D721Med (cell line): ENCODE measurements around the gene CSNK1D.

Source experiments
- DNase-seq: peaks from one replicate; pipeline ENCODE4 v3.0.0; 2011; ENCODE audit warnings: low spot score; ENCODE audit not compliant: insufficient read length
- FAIRE-seq: peaks from 2 replicates; lab custom pipeline; 2011; peaks lifted over from hg19 to GRCh38; lab: Jason Lieb, UNC
- TF ChIP-seq, protein P1 (sequence below): IDR thresholded peaks from 2 replicates; pipeline ENCODE4 v1.5.1; 2012; ENCODE audit warnings: mild to moderate bottlenecking, control low read depth; ENCODE audit not compliant: insufficient read depth; ENCODE audit errors: missing control alignments

CSNK1D gene

DNA sequence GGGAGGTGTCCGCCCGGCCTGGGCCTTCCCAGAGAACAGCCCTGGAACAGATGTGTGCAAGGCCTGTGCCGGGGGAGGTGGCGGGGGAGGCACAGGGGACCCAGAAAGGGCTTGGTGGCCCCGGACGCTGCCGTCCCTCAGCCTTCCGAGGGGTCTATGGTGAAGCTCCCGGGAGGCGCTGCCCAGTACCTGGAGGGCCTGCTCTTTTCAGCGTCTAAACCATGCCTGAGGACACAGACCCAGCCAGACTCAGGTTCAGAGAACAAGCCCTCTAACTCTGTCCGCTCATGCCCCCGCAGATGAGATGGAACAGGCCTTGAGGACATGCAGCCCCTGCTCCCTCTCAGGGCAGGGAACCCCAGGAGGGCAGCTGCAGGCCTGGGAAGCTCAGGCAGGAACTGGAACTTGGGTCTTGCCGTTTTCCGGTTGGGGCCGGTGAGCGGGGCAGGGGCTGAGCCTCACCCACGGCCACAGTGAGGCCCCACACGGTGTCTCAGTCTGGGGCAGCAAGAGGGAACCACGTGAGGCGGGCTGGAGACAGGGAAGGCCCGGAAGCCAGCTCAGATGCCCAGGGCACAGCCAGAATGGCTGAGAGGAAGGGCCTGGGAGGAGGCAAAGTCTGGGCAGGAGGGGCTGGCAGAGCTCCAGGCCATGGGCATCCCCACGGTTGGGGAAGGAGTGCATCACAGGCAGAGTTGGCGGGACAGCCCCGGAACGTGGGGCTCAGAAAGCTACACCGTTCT lies 32.1 kb downstream of the CSNK1D start:
- FAIRE-seq (no peak), DNase-seq (no peak)
- TF ChIP-seq, protein P1, sequence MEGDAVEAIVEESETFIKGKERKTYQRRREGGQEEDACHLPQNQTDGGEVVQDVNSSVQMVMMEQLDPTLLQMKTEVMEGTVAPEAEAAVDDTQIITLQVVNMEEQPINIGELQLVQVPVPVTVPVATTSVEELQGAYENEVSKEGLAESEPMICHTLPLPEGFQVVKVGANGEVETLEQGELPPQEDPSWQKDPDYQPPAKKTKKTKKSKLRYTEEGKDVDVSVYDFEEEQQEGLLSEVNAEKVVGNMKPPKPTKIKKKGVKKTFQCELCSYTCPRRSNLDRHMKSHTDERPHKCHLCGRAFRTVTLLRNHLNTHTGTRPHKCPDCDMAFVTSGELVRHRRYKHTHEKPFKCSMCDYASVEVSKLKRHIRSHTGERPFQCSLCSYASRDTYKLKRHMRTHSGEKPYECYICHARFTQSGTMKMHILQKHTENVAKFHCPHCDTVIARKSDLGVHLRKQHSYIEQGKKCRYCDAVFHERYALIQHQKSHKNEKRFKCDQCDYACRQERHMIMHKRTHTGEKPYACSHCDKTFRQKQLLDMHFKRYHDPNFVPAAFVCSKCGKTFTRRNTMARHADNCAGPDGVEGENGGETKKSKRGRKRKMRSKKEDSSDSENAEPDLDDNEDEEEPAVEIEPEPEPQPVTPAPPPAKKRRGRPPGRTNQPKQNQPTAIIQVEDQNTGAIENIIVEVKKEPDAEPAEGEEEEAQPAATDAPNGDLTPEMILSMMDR = no peak

DNA sequence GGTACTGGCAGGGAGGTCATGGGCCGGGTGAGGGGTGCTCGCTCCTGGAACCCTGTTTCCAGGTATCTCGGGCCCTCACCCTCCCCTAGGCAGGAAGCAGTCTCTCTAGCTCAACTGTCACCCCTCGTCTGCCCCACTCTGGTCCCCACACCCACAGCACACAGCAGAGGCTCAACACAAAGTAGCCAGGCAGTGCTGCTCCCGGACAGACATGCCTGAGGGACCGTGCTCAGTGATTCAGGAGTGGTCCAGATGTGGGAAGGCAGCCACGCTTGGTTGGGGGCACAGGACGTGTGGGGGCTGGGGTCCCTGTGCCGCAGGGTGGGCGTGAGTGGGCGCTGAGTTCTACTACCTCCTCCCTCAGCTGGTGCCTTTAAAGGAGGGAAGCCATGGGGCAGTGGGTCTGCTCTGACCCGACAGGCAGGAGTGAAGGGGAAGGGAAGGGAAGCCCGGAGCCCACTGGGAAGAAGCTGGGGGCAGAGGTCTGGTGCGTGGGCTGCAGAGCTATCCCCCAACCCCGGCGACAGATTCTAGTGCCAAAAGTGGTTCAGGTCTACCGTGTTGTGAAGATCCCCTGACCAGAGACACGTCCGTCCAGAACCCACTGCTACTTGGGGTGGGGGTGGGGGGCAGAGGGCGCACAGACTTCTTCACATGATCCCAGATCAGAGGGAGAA lies 32.9 kb downstream of the CSNK1D start:
- FAIRE-seq (no peak), DNase-seq (no peak)
- TF ChIP-seq, protein P1 = no peak

DNA sequence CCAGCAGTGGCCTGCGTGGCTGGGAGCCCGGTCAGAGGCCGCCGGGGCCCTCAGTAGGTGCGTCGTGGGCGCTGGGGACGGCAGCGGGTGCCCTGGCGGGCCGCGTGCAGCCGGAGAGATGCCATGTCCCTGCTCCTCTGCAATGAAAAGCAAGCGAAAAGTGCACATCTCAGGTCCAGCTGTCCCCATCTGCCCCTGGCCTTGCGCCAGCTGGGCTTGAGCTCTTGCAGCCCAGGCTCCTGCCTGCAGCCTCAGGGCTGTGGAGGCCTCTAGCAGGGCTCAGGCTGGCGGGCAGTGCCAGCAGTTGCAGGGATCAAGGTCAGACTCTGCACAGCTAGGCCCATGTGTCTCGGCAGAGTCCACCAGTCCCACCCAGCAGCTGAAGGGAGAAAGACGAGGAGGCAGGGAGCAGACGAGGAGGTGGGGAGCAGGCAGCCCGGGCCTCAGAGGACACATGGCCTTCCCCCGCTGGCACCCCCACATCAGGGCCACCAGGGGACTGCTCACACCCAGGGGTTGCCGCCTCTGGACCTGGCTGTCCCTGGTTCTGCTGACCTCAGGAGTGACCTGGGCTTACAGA lies 33.5 kb downstream of the CSNK1D start:
- DNase-seq (no peak), FAIRE-seq (no peak)
- TF ChIP-seq, protein P1 = no peak

DNA sequence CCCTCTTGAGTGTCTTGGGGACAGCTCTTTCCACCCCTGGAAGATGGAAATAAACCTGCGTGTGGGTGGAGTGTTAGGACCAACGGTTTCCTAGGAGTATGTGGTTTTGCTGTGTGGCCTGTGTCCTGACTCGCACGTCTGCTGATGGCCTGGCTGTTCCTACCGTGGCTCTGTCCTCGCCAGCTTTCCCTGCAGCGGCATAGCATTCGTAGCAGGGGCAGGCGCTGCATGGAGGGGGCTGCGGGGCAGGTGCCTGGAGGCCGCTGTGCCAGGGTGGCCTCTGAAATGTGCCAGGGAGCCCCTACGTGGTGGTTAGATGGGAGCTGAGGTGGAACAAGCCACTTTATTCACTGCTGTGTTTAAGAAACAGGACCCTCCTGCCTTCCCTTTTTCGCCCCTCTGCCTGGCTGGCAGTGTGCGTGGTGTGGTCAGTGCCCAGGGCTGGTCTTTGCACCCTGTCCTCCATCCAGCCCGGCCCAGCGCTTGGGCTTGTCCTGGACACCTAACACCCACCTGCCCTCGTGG lies 34.0 kb downstream of the CSNK1D start:
- TF ChIP-seq, protein P1 = no peak
- DNase-seq (no peak), FAIRE-seq (no peak)

DNA sequence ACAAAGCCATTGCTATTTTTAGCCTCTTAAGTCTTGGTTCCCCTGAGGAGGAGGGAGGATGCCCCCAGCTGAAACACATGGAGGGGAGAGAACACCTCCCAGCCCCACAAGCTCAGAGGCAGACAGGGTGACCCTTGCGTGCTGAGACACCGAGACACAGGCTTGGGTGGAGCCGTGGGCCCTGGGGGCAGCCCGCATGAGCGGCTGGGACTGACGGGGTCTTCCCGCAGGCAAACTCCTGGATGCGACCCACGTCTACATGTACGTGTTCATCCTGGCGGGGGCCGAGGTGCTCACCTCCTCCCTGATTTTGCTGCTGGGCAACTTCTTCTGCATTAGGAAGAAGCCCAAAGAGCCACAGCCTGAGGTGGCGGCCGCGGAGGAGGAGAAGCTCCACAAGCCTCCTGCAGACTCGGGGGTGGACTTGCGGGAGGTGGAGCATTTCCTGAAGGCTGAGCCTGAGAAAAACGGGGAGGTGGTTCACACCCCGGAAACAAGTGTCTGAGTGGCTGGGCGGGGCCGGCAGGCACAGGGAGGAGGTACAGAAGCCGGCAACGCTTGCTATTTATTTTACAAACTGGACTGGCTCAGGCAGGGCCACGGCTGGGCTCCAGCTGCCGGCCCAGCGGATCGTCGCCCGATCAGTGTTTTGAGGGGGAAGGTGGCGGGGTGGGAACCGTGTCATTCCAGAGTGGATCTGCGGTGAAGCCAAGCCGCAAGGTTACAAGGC lies 34.9 kb downstream of the CSNK1D start:
- DNase-seq (no peak), FAIRE-seq (no peak)

DNA sequence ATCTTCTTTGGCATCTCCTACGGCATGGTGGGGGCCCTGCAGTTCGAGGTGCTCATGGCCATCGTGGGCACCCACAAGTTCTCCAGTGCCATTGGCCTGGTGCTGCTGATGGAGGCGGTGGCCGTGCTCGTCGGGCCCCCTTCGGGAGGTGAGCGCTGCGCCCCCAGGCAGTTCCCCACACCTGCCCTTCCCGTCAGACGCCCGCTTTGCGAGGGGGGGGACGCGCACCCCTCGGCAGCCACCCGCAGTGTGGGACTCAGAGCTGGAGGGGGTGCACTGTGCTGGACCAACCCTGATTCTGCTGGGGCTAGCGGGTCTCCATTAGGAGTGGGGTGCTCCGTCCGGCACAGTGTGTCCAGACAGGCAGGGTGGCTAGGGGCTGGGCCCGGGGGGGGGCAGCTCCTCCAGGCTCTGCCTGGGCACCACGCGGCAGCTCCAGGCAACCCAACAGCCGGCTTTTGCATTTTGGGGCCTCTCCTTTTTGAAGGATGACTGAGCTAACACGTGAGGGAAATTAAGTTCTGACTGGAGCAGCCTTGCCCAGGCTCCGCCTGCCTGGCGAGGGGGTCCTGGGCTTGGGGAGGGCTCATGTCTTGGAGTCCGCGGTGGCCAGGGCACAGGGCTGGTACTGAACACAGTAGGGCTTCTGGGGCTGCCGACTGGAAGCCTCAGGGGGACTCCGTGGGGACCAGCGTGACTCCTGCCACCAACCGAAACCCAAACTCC lies 35.6 kb downstream of the CSNK1D start:
- TF ChIP-seq, protein P1 = no peak
- no peak for FAIRE-seq
- no peak for DNase-seq

More for the DNA sequence above, 34.9 kb downstream of the CSNK1D start:
- TF ChIP-seq, protein P1 = no peak
